ENCODE results near the gene GRAMD4. TPM values are rescaled to one million over a fixed set of nuclear protein-coding genes. Genes with fewer than 3 reads are reported as not detected.
A peak's percentile ranks its signal among the peaks of the same experiment; 100 is the strongest.

The GRAMD4 gene
- total and polyA plus RNA-seq, 7 donors: 11.3 to 39.3 (median 17.8) TPM

DNA sequence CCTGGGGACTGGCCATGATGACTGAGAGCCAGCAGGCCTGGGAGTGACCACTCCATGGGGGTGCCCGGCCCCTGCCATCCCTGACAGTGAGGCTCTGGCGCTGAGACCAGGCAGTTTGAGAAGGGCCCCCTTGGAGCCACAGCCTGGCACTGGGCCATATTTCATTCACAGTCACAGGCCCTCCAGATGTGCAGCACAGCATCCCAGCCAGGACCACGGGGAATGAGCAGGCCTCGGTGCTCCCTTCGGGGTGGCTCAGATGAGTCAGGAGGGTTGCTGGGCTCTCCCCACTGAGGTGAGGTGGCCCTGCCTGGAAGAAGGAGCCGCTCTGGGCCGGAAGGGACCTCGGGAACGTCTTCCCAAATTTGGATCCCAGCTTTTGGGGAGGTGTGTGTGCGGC lies 53.0 kb downstream of the GRAMD4 start:
- DNase-seq (no peak), ATAC-seq (no peak)
- intact Hi-C loops (cut with DNase I): no loop called here
- TF ChIP-seq, protein P1, sequence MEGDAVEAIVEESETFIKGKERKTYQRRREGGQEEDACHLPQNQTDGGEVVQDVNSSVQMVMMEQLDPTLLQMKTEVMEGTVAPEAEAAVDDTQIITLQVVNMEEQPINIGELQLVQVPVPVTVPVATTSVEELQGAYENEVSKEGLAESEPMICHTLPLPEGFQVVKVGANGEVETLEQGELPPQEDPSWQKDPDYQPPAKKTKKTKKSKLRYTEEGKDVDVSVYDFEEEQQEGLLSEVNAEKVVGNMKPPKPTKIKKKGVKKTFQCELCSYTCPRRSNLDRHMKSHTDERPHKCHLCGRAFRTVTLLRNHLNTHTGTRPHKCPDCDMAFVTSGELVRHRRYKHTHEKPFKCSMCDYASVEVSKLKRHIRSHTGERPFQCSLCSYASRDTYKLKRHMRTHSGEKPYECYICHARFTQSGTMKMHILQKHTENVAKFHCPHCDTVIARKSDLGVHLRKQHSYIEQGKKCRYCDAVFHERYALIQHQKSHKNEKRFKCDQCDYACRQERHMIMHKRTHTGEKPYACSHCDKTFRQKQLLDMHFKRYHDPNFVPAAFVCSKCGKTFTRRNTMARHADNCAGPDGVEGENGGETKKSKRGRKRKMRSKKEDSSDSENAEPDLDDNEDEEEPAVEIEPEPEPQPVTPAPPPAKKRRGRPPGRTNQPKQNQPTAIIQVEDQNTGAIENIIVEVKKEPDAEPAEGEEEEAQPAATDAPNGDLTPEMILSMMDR (IDR thresholded peaks at IDR 0.05): no peak
- Histone ChIP-seq H3K9me3 (no peaks in the 10 kb centered on the region), H3K36me3 (ENCODE audit: insufficient read depth in 1 of 2, low read depth in 1 of 2) (peaks cover 0 to 53% of the 10 kb centered on the region in 2 donors), H3K4me1 (peaks cover 11% of the 10 kb centered on the region), H3K4me3 (no peak overlapping the region), H3K27ac (no peak overlapping the region), H3K27me3 (ENCODE audit: insufficient read depth in 3 of 3, low read length in 2 of 3) (no peaks in the 10 kb centered on the region)
- WGBS, 3 donors: 72 to 85% (median 73%) methylated on average over 10 of the region's 10 CpGs

DNA sequence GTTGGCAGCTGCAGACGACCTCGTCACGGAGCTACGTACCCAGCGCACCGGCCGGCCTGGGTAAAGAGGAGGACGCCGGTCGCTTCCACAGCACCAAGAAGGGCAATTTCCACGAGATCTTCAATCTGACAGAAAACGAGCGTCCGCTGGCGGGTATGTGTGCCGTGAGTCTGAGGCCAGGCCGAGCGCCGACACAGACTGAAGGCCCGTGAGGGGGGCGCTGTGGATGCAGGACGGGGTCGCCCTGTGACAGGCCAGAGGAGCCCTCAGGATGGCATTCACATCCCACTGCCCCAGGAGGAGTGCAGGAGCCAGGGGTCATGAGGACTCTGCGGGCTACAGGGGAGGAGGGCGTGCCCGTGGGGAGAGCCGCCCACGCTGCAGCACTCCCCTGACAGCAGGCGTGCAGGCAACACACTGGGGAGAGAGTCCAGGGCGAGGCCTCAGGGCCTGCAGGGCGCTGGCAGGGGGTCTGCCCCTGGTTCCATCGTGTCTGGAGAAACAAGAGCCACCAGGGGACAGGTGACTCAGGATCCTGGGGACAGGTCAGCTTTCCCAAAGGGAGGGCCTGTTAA lies 53.6 kb downstream of the GRAMD4 start:
- 82 to 88% (median 86%) methylated on average over 32 of the region's 32 CpGs for WGBS, 3 donors
- H3K4me3 ChIP-seq: peak overlapping the region; percentile 44
- H3K4me1 ChIP-seq: peaks cover 11% of the 10 kb centered on the region
- H3K27me3 ChIP-seq (ENCODE audit: insufficient read depth in 3 of 3, low read length in 2 of 3): no peaks in the 10 kb centered on the region
- H3K27ac ChIP-seq: no peak overlapping the region
- intact Hi-C loops (cut with DNase I): no loop called here
- H3K9me3 ChIP-seq: no peaks in the 10 kb centered on the region
- ATAC-seq: no peak
- peaks cover 0 to 50% of the 10 kb centered on the region in 2 donors for H3K36me3 ChIP-seq (ENCODE audit: insufficient read depth in 1 of 2, low read depth in 1 of 2)
- DNase-seq: no peak
- TF ChIP-seq, protein P1 (IDR thresholded peaks at IDR 0.05): no peak

DNA sequence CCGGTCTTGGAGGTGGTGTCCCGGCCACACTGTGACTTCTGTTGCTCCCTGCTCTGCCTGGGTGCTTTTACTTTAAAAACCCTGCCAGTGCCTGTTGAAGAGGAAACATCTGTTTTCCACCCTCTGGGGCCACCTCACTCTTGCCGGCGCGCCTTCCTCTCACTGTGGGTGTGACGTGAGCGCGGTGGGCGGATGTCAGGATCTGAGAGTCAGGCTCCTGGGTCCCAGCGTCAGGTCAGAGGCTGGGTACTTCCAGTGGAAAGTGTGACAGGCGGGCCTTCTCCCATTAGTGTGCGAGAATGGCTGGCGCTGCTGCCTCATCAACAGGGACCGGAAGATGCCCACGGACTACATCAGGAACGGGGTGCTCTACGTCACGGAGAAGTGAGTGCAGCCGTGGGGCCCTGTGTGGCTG lies 54.2 kb downstream of the GRAMD4 start:
- Histone ChIP-seq H3K27me3 (ENCODE audit: insufficient read depth in 3 of 3, low read length in 2 of 3) (no peaks in the 10 kb centered on the region), H3K4me1 (peaks cover 11% of the 10 kb centered on the region), H3K4me3 (peak overlapping the region; percentile 44), H3K27ac (peak overlapping the region; percentile 50), H3K9me3 (no peaks in the 10 kb centered on the region), H3K36me3 (ENCODE audit: insufficient read depth in 1 of 2, low read depth in 1 of 2) (peaks cover 0 to 43% of the 10 kb centered on the region in 2 donors)
- TF ChIP-seq, protein P1 (IDR thresholded peaks at IDR 0.05): no peak
- ATAC-seq (no peak), DNase-seq (peak; percentile 64 to 84)
- WGBS, 3 donors: 72 to 77% (median 73%) methylated on average over 19 of the region's 19 CpGs
- intact Hi-C loops (cut with DNase I): no loop called here

DNA sequence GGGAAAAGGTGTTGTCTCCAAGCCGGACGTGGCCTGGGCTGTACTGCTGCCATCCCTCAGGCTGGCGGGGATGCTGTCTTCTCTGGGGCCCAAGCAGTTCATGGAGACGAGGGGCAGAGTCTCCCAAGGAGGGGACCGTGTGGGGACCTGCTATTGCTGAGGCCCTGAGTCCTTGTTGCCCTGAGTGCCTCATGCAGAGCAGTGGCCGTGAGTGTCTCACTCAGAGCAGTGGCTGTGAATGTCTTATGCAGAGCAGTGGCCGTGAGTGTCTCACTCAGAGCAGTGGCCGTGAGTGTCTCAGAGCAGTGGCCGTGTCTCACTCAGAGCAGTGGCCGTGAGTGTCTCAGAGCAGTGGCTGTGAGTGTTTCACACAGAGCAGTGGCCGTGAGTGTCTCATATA lies 54.7 kb downstream of the GRAMD4 start:
- Histone ChIP-seq H3K4me3 (peak overlapping the region; percentile 44), H3K27ac (peak overlapping the region; percentile 50), H3K36me3 (ENCODE audit: insufficient read depth in 1 of 2, low read depth in 1 of 2) (peaks cover 0 to 42% of the 10 kb centered on the region in 2 donors), H3K27me3 (ENCODE audit: insufficient read depth in 3 of 3, low read length in 2 of 3) (no peaks in the 10 kb centered on the region), H3K4me1 (peaks cover 11% of the 10 kb centered on the region), H3K9me3 (no peaks in the 10 kb centered on the region)
- WGBS, 3 donors: 77 to 81% (median 78%) methylated on average over 11 of the region's 11 CpGs
- DNase-seq: no peak
- no peak for ATAC-seq
- TF ChIP-seq, protein P1 (IDR thresholded peaks at IDR 0.05): no peak
- intact Hi-C loops (cut with DNase I): loop anchor here in 1 of 2 donors (5.0 kb wide), 1 partner anchor 113 kb away; no protein-coding TSS in a partner anchor

DNA sequence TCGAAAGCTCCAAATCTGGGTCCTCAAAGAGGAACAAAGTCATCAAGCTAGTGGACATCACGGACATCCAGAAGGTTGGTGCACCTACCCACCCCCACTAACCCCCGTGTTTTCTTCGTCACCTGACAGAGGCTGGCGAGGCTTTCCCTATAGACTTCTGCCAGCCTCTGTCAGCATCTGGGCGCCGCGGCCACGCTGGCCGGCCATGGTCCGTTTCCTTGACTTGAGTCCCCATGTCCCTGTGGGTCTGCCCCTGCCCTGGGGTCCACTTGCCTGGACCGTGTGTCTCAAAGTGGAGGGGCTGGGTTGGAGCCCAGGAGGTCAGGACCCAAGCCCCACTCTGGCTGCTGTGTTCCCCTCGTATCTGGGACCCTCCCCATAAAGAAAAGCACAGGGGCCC lies 55.3 kb downstream of the GRAMD4 start:
- TF ChIP-seq, protein P1 (IDR thresholded peaks at IDR 0.05): no peak
- no peak overlapping the region for H3K4me3 ChIP-seq

More for the DNA sequence above, 55.3 kb downstream of the GRAMD4 start:
- ATAC-seq (no peak), DNase-seq (no peak)
- no peaks in the 10 kb centered on the region for H3K27me3 ChIP-seq (ENCODE audit: insufficient read depth in 3 of 3, low read length in 2 of 3)
- H3K4me1 ChIP-seq: peaks cover 11% of the 10 kb centered on the region
- H3K9me3 ChIP-seq: no peaks in the 10 kb centered on the region
- H3K36me3 ChIP-seq (ENCODE audit: insufficient read depth in 1 of 2, low read depth in 1 of 2): peaks cover 0 to 42% of the 10 kb centered on the region in 2 donors
- H3K27ac ChIP-seq: no peak overlapping the region
- intact Hi-C loops (cut with DNase I): loop anchor here in 1 of 2 donors (5.0 kb wide), 1 partner anchor 113 kb away; no protein-coding TSS in a partner anchor
- 93 to 98% (median 93%) methylated on average over 11 to 13 of the region's 13 CpGs for WGBS, 3 donors
